ENCODE results near the gene GCDH. TPM values are rescaled to one million over a fixed set of nuclear protein-coding genes. Genes with fewer than 3 reads are reported as not detected.
A peak's percentile ranks its signal among the peaks of the same experiment; 100 is the strongest.

GCDH gene
- total and polyA plus RNA-seq, 2 experiments from 2014 or later = 20.0 to 30.0 TPM

GRCh38 chr19:12884926-12885748 is 5.8 kb upstream of the GCDH start:
- WGBS, 2 experiments (ENCODE audit: low coverage in 1 of 2, low lambda C conversion rate in 2 of 2, missing lambda C conversion rate in 2 of 2) = 6 to 11% methylated on average over 62 to 65 of the region's 73 CpGs
- peak overlapping the region; percentile 77 for H2AFZ ChIP-seq

GRCh38 chr19:12885749-12886650 is 5.0 kb upstream of the GCDH start:
- no peaks in the 10 kb centered on the region for H3K9me2 ChIP-seq (ENCODE audit: insufficient read depth)
- no peak for DNase-seq
- H3K4me1 ChIP-seq (ENCODE audit: insufficient read depth) = no peaks in the 10 kb centered on the region
- no peak overlapping the region for H3K9ac ChIP-seq
- no peaks in the 10 kb centered on the region for H3K36me3 ChIP-seq (ENCODE audit: low read depth)
- H3K4me3 ChIP-seq = peak overlapping the region; percentile 64
- H3K4me2 ChIP-seq (ENCODE audit: unreplicated experiment) = peak overlapping the region; percentile 79
- no peaks in the 10 kb centered on the region; the same call in 1 of the 2 replicates for H3K27me3 ChIP-seq (replicated peaks; ENCODE audit: insufficient read depth)
- in situ Hi-C loops (cut with MboI) = no loop called here
- no peak overlapping the region for H3K27ac ChIP-seq
- 4 to 7% methylated on average over 46 to 50 of the region's 53 CpGs for WGBS, 2 experiments (ENCODE audit: low coverage in 1 of 2, low lambda C conversion rate in 2 of 2, missing lambda C conversion rate in 2 of 2)
- TF ChIP-seq EZH2 (IDR thresholded peaks at IDR 0.05; ENCODE audit: insufficient read depth, poor library complexity, severe bottlenecking) = no peak
- TF ChIP-seq EZH2phosphoT487 (IDR thresholded peaks at IDR 0.05; ENCODE audit: insufficient read depth, low read depth) = no peak
- H2AFZ ChIP-seq = peak overlapping the region; percentile 77
- no peaks in the 10 kb centered on the region for H3F3A ChIP-seq (ENCODE audit: insufficient read depth)
- H3K9me3 ChIP-seq (ENCODE audit: low read depth) = no peaks in the 10 kb centered on the region
- H3K79me2 ChIP-seq (ENCODE audit: insufficient read depth) = no peaks in the 10 kb centered on the region
- H4K20me1 ChIP-seq (ENCODE audit: insufficient read depth) = no peaks in the 10 kb centered on the region

More at GRCh38 chr19:12884926-12885748, 5.8 kb upstream of the GCDH start:
- Histone ChIP-seq H3K27ac (no peak overlapping the region), H3K4me1 (ENCODE audit: insufficient read depth) (no peaks in the 10 kb centered on the region), H3K27me3 (replicated peaks; ENCODE audit: insufficient read depth) (no peaks in the 10 kb centered on the region; the same call in 1 of the 2 replicates), H3K9ac (no peak overlapping the region), H3K9me3 (ENCODE audit: low read depth) (no peaks in the 10 kb centered on the region), H3K79me2 (ENCODE audit: insufficient read depth) (no peaks in the 10 kb centered on the region), H3K9me2 (ENCODE audit: insufficient read depth) (no peaks in the 10 kb centered on the region), H3K4me2 (ENCODE audit: unreplicated experiment) (peak overlapping the region; percentile 79), H3F3A (ENCODE audit: insufficient read depth) (no peaks in the 10 kb centered on the region), H4K20me1 (ENCODE audit: insufficient read depth) (no peaks in the 10 kb centered on the region), H3K4me3 (peak overlapping the region; percentile 64), H3K36me3 (ENCODE audit: low read depth) (no peaks in the 10 kb centered on the region)
- TF ChIP-seq EZH2 (IDR thresholded peaks at IDR 0.05; ENCODE audit: insufficient read depth, poor library complexity, severe bottlenecking) (no peak), EZH2phosphoT487 (IDR thresholded peaks at IDR 0.05; ENCODE audit: insufficient read depth, low read depth) (no peak)
- in situ Hi-C loops (cut with MboI) = no loop called here
- DNase-seq = peak; percentile 75

GRCh38 chr19:12886651-12886968 is 4.3 kb upstream of the GCDH start:
- H3K9ac ChIP-seq = no peak overlapping the region
- no peak for TF ChIP-seq EZH2phosphoT487 (IDR thresholded peaks at IDR 0.05; ENCODE audit: insufficient read depth, low read depth)
- no peak for TF ChIP-seq EZH2 (IDR thresholded peaks at IDR 0.05; ENCODE audit: insufficient read depth, poor library complexity, severe bottlenecking)
- H3F3A ChIP-seq (ENCODE audit: insufficient read depth) = no peaks in the 10 kb centered on the region
- no peaks in the 10 kb centered on the region for H3K9me3 ChIP-seq (ENCODE audit: low read depth)
- no peak overlapping the region for H3K27ac ChIP-seq
- no peaks in the 10 kb centered on the region for H3K4me1 ChIP-seq (ENCODE audit: insufficient read depth)
- H3K4me2 ChIP-seq (ENCODE audit: unreplicated experiment) = no peak overlapping the region
- WGBS, 2 experiments (ENCODE audit: low coverage in 1 of 2, low lambda C conversion rate in 2 of 2, missing lambda C conversion rate in 2 of 2) = 71 to 76% methylated on average over 5 of the region's 5 CpGs
- no peaks in the 10 kb centered on the region; the same call in 1 of the 2 replicates for H3K27me3 ChIP-seq (replicated peaks; ENCODE audit: insufficient read depth)
- H2AFZ ChIP-seq = no peak overlapping the region
- DNase-seq = no peak
- H3K79me2 ChIP-seq (ENCODE audit: insufficient read depth) = peaks cover 4% of the 10 kb centered on the region; the same call in 1 of the 2 replicates
- in situ Hi-C loops (cut with MboI) = no loop called here
- no peaks in the 10 kb centered on the region for H3K36me3 ChIP-seq (ENCODE audit: low read depth)
- H4K20me1 ChIP-seq (ENCODE audit: insufficient read depth) = no peaks in the 10 kb centered on the region
- no peak overlapping the region for H3K4me3 ChIP-seq
- H3K9me2 ChIP-seq (ENCODE audit: insufficient read depth) = no peaks in the 10 kb centered on the region

GRCh38 chr19:12886969-12887747 is 3.8 kb upstream of the GCDH start, which contains the start of gene KLF1:
Gene KLF1, minus strand, starts transcription at chr19:12887201. Its CDS starts 61 bp downstream, at chr19:12887140.
- WGBS, 2 experiments (ENCODE audit: low coverage in 1 of 2, low lambda C conversion rate in 2 of 2, missing lambda C conversion rate in 2 of 2) = 60 to 65% methylated on average over 17 of the region's 17 CpGs
- peak within 1 kb of the TSS; percentile 77; the same call in 1 of the 2 replicates for H2AFZ ChIP-seq

More at GRCh38 chr19:12886969-12887747, 3.8 kb upstream of the GCDH start, which contains the start of gene KLF1:
- Histone ChIP-seq H3K9me2 (ENCODE audit: insufficient read depth) (no peaks in the 10 kb centered on the region), H3F3A (ENCODE audit: insufficient read depth) (no peaks in the 10 kb centered on the region), H3K27ac (no peak within 1 kb of the TSS), H3K4me3 (no peak within 1 kb of the TSS), H3K36me3 (ENCODE audit: low read depth) (no peaks in the 10 kb centered on the region), H3K9ac (no peak within 1 kb of the TSS), H3K27me3 (replicated peaks; ENCODE audit: insufficient read depth) (no peaks in the 10 kb centered on the region; the same call in 1 of the 2 replicates), H3K79me2 (ENCODE audit: insufficient read depth) (peaks cover 9% of the 10 kb centered on the region; the same call in 1 of the 2 replicates), H3K4me2 (ENCODE audit: unreplicated experiment) (no peak within 1 kb of the TSS), H4K20me1 (ENCODE audit: insufficient read depth) (no peaks in the 10 kb centered on the region), H3K4me1 (ENCODE audit: insufficient read depth) (peaks cover 3% of the 10 kb centered on the region; the same call in 1 of the 2 replicates), H3K9me3 (ENCODE audit: low read depth) (no peaks in the 10 kb centered on the region)
- in situ Hi-C loops (cut with MboI) = no loop called here
- TF ChIP-seq EZH2 (IDR thresholded peaks at IDR 0.05; ENCODE audit: insufficient read depth, poor library complexity, severe bottlenecking) (no peak), EZH2phosphoT487 (IDR thresholded peaks at IDR 0.05; ENCODE audit: insufficient read depth, low read depth) (no peak)
- no peak for DNase-seq

Data from GM23248 (cell line).